Small intestine (tissue), 7 donors: Measurements from ENCODE around the gene XRCC5. TPM values are rescaled to one million over a fixed set of nuclear protein-coding genes. Genes with fewer than 3 reads are reported as not detected.

Experiments used
- DNase-seq, 2 donors: peaks; one replicate each; pipeline versions ENCODE4 v3.0.0 to v3.0.0-alpha.2; 2013
- FAIRE-seq: peaks from 2 replicates; lab custom pipeline; 2012; peaks lifted over from hg19 to GRCh38; lab: Jason Lieb, UNC
- H3K27ac ChIP-seq, 3 donors: one replicate each; pipeline ENCODE4 v1.5.1; 2013; ENCODE audit warnings: low read length in 2 of 3, mild to moderate bottlenecking in 2 of 3, control low read depth in 1 of 3, inconsistent platforms in 1 of 3, low read depth in 1 of 3, moderate library complexity in 1 of 3
- H3K27me3 ChIP-seq, 3 donors: one replicate each; pipeline ENCODE4 v1.6.1; 2013; ENCODE audit warnings: low read length in 3 of 3, inconsistent platforms in 1 of 3; ENCODE audit not compliant: control insufficient read depth in 3 of 3, insufficient read depth in 3 of 3
- H3K36me3 ChIP-seq, 3 donors: one replicate each; pipeline ENCODE4 v1.6.1; 2013; ENCODE audit warnings: low read length in 3 of 3, inconsistent platforms in 1 of 3, low read depth in 1 of 3, mild to moderate bottlenecking in 1 of 3, moderate library complexity in 1 of 3; ENCODE audit not compliant: control insufficient read depth in 3 of 3, insufficient read depth in 2 of 3
- H3K4me1 ChIP-seq, 3 donors: one replicate each; pipeline ENCODE4 v1.6.1; 2013; ENCODE audit warnings: low read length in 2 of 3, inconsistent platforms in 1 of 3, low read depth in 1 of 3, mild to moderate bottlenecking in 1 of 3, moderate library complexity in 1 of 3; ENCODE audit not compliant: control insufficient read depth in 3 of 3, insufficient read depth in 2 of 3
- H3K4me3 ChIP-seq, 3 donors: one replicate each; pipeline ENCODE4 v1.5.1; 2013; ENCODE audit warnings: low read length in 3 of 3, control low read depth in 1 of 3, inconsistent platforms in 1 of 3, low read depth in 1 of 3, mild to moderate bottlenecking in 1 of 3, moderate library complexity in 1 of 3
- H3K9me3 ChIP-seq, 2 donors: one replicate each; pipeline ENCODE4 v1.6.1; 2013; ENCODE audit warnings: low read depth in 1 of 2, low read length in 1 of 2; ENCODE audit not compliant: control insufficient read depth in 2 of 2, insufficient read depth in 1 of 2
- WGBS, 3 donors: extraction: QIAGEN DNeasy Blood & Tissue Kit; methylation state at CpG; one replicate each; pipeline ENCODE4 v1.1.7; 2013; 5-methylcytosine and 5-hydroxymethylcytosine counted together
- polyA plus RNA-seq, 4 donors: library from polyadenylated mRNA; stranded (reverse) in 3 of 4; unstranded in 1 of 4; fragments of 200-250 nt in 3 of 4; fragments of 120-200 nt in 1 of 4; gene quantifications; one replicate each; pipeline versions ENCODE4 v1.2.1 to v1.2.3, GENCODE V29; 2013
- donor health status: healthy with polysubstance abuse.
- donor health status: control.
- donor health status: control.
- donor health status: Bipolar disorder and iron deficiency.
- donor health status: healthy.

XRCC5 gene
- polyA plus RNA-seq, 4 donors: 76.7 to 188 (median 99.5) TPM

- peaks cover 0 to 3% (median 0%) of the 10 kb centered on the region in 3 donors for H3K36me3 ChIP-seq
- WGBS, 3 donors: 2 to 14% (median 4%) methylated on average over 1 of the region's 1 CpG
- peak overlapping the region; percentile 11 to 72 (median 62) for H3K27ac ChIP-seq
- H3K27me3 ChIP-seq: peaks cover 0 to 2% (median 0%) of the 10 kb centered on the region in 3 donors
- no peaks in the 10 kb centered on the region for H3K9me3 ChIP-seq
- H3K4me1 ChIP-seq: peaks cover 2 to 14% (median 7%) of the 10 kb centered on the region in 3 donors
- FAIRE-seq (no peak), DNase-seq (no peak)
- peak overlapping the region; percentile 37 to 95 (median 91) for H3K4me3 ChIP-seq
Measured at GRCh38 chr2:216081012-216081411, 28.1 kb upstream of the XRCC5 start.

GRCh38 chr2:216081487-216082116 lies 27.5 kb upstream of the XRCC5 start, which contains the start of the genes PECR and TMEM169:
Gene PECR, minus strand, starts transcription at chr2:216081809. Its CDS starts 68 bp downstream, at chr2:216081741.
Gene TMEM169, plus strand, starts transcription at chr2:216081919. Its CDS starts 14,045 bp downstream, at chr2:216095964.
- Histone ChIP-seq H3K9me3 (no peaks in the 10 kb centered on the region), H3K27me3 (peaks cover 0 to 2% (median 0%) of the 10 kb centered on the region in 3 donors), H3K4me1 (peaks cover 2 to 11% (median 7%) of the 10 kb centered on the region in 3 donors), H3K36me3 (peaks cover 0 to 3% (median 0%) of the 10 kb centered on the region in 3 donors), H3K27ac (peak within 1 kb of the TSS; percentile 11 to 72 (median 62)), H3K4me3 (peak within 1 kb of the TSS; percentile 37 to 95 (median 91))
- DNase-seq (peak; percentile 86 to 87), FAIRE-seq (no peak)
- WGBS, 3 donors: 0 to 1% (median 0%) methylated on average over 43 to 44 of the region's 44 CpGs

GRCh38 chr2:216082117-216082711 lies 26.9 kb upstream of the XRCC5 start:
- 10 to 16% (median 12%) methylated on average over 22 of the region's 22 CpGs for WGBS, 3 donors
- Histone ChIP-seq H3K4me1 (peaks cover 2 to 8% (median 7%) of the 10 kb centered on the region in 3 donors), H3K9me3 (no peaks in the 10 kb centered on the region), H3K36me3 (peaks cover 0 to 3% (median 0%) of the 10 kb centered on the region in 3 donors), H3K4me3 (peak overlapping the region; percentile 37 to 95 (median 91)), H3K27ac (peak overlapping the region in 1 of 3 donors; percentile 41), H3K27me3 (peaks cover 0 to 2% (median 0%) of the 10 kb centered on the region in 3 donors)
- DNase-seq (no peak), FAIRE-seq (no peak)

GRCh38 chr2:216082805-216083204 lies 26.3 kb upstream of the XRCC5 start:
- Histone ChIP-seq H3K4me1 (peaks cover 2 to 8% (median 7%) of the 10 kb centered on the region in 3 donors), H3K27ac (no peak overlapping the region), H3K36me3 (peaks cover 0 to 3% (median 0%) of the 10 kb centered on the region in 3 donors), H3K9me3 (no peaks in the 10 kb centered on the region), H3K4me3 (peak overlapping the region in 1 of 3 donors; percentile 95), H3K27me3 (peaks cover 0 to 2% (median 0%) of the 10 kb centered on the region in 3 donors)
- WGBS, 3 donors: 69 to 80% (median 70%) methylated on average over 3 of the region's 3 CpGs
- no peak for DNase-seq
- FAIRE-seq: no peak

- H3K4me3 ChIP-seq: no peak overlapping the region
- peaks cover 2 to 3% (median 2%) of the 10 kb centered on the region in 3 donors for H3K4me1 ChIP-seq
- DNase-seq: no peak
- H3K36me3 ChIP-seq: no peaks in the 10 kb centered on the region
- H3K27ac ChIP-seq: no peak overlapping the region
- 87 to 92% (median 92%) methylated on average over 11 of the region's 11 CpGs for WGBS, 3 donors
- no peaks in the 10 kb centered on the region for H3K9me3 ChIP-seq
- FAIRE-seq: no peak
- H3K27me3 ChIP-seq: peaks cover 0 to 2% (median 0%) of the 10 kb centered on the region in 3 donors
Measured at GRCh38 chr2:216083464-216084281, 25.5 kb upstream of the XRCC5 start.

GRCh38 chr2:216084547-216084946 lies 24.6 kb upstream of the XRCC5 start:
- no peak for FAIRE-seq
- H3K27ac ChIP-seq: peak overlapping the region in 1 of 3 donors; percentile 6

GRCh38 chr2:216086207-216086893 lies 22.8 kb upstream of the XRCC5 start:
- H3K27me3 ChIP-seq: peaks cover 0 to 2% (median 0%) of the 10 kb centered on the region in 3 donors
- peak overlapping the region in 1 of 3 donors; percentile 41 for H3K27ac ChIP-seq
- DNase-seq (peak; percentile 49 to 52), FAIRE-seq (no peak)
- peaks cover 0 to 10% (median 2%) of the 10 kb centered on the region in 3 donors for H3K4me1 ChIP-seq
- 7 to 66% (median 49%) methylated on average over 2 of the region's 2 CpGs for WGBS, 3 donors
- H3K36me3 ChIP-seq: no peaks in the 10 kb centered on the region
- no peaks in the 10 kb centered on the region for H3K9me3 ChIP-seq
- H3K4me3 ChIP-seq: no peak overlapping the region

More at GRCh38 chr2:216084547-216084946, 24.6 kb upstream of the XRCC5 start:
- Histone ChIP-seq H3K4me3 (no peak overlapping the region), H3K36me3 (no peaks in the 10 kb centered on the region), H3K9me3 (no peaks in the 10 kb centered on the region), H3K27me3 (peaks cover 0 to 2% (median 0%) of the 10 kb centered on the region in 3 donors), H3K4me1 (peaks cover 2 to 3% (median 2%) of the 10 kb centered on the region in 3 donors)
- no peak for DNase-seq
- WGBS, 3 donors: 60 to 81% (median 78%) methylated on average over 3 of the region's 3 CpGs
